ENCODE measurements around the gene COLEC12.

The COLEC12 gene

GRCh38 chr18:500632-501405 is at the start of gene COLEC12:
Gene COLEC12, minus strand, starts transcription at chr18:500701. Its CDS starts 187 bp downstream, at chr18:500514.
- no peak for DNase-seq

GRCh38 chr18:549967-550366 is 49.5 kb upstream of the COLEC12 start:
- DNase-seq, result no peak

GRCh38 chr18:543447-544078 is 43.1 kb upstream of the COLEC12 start:
- no peak for DNase-seq

GRCh38 chr18:533995-534601 is 33.6 kb upstream of the COLEC12 start:
- DNase-seq, result no peak

GRCh38 chr18:532632-533031 is 32.1 kb upstream of the COLEC12 start:
- no peak for DNase-seq

- DNase-seq, result no peak
Observed at GRCh38 chr18:532018-532417, 31.5 kb upstream of the COLEC12 start.

- DNase-seq, result no peak
Observed at GRCh38 chr18:527146-527545, 26.6 kb upstream of the COLEC12 start.

- no peak for DNase-seq
Observed at GRCh38 chr18:526681-527080, 26.2 kb upstream of the COLEC12 start.

- peak; percentile 68 for DNase-seq
Observed at GRCh38 chr18:525036-525797, 24.7 kb upstream of the COLEC12 start.

GRCh38 chr18:524466-524865 is 24.0 kb upstream of the COLEC12 start:
- peak; percentile 64 for DNase-seq

- no peak for DNase-seq
Observed at GRCh38 chr18:523561-523960, 23.1 kb upstream of the COLEC12 start.

GRCh38 chr18:519019-519879 is 18.7 kb upstream of the COLEC12 start:
- DNase-seq, result peak; percentile 27

- no peak for DNase-seq
Observed at GRCh38 chr18:518081-518480, 17.6 kb upstream of the COLEC12 start.

GRCh38 chr18:515838-516237 is 15.3 kb upstream of the COLEC12 start:
- no peak for DNase-seq

- no peak for DNase-seq
Observed at GRCh38 chr18:515156-515815, 14.8 kb upstream of the COLEC12 start.

- no peak for DNase-seq
Observed at GRCh38 chr18:513826-514530, 13.5 kb upstream of the COLEC12 start.

- DNase-seq, result no peak
Observed at GRCh38 chr18:512957-513356, 12.5 kb upstream of the COLEC12 start.

GRCh38 chr18:508835-509234 is 8.3 kb upstream of the COLEC12 start:
- no peak for DNase-seq

- no peak for DNase-seq
Observed at GRCh38 chr18:507636-508035, 7.1 kb upstream of the COLEC12 start.

- DNase-seq, result no peak
Observed at GRCh38 chr18:506801-507200, 6.3 kb upstream of the COLEC12 start.

GRCh38 chr18:506264-506663 is 5.8 kb upstream of the COLEC12 start:
- DNase-seq, result no peak
